ENCODE data around the gene RAPGEF2. TPM values are rescaled to one million over a fixed set of nuclear protein-coding genes. Genes with fewer than 3 reads are reported as not detected.
A peak's percentile ranks its signal among the peaks of the same experiment; 100 is the strongest.

RAPGEF2 gene
- total RNA-seq, 1 experiment from 2014 or later, result 17.6 TPM

DNA sequence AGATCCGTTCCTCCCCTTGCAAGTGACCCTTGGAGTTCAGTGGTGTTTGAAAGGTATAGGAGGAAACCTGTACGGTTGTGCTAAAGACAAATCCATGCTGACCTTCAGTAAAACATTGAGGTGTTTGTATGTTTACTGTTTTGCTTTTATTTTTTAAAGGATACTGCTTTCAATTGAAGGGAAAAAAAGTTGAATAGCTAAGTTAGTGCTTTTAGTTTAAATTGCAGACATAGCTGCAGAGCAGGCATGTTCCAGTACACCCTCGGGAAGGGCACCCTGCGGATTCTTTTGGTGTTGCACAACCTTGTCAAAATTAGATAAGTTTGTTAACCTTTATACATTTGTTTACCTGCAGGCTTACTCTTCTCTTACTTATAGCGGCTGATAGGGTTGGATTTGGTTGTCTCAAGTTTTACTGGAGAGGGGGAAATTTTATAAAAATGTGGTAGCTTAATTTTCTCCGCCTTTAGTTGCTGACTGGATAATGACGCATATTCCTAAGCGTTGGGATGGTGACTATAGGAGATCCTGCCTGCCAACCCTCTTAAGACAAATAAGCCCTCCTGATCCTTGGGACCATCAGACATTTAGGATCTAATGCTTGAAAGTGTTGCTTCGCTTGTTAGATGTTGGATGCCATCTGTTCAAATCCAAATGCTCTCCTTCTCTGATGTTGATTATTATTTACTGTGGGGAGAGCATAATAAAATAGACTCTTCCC, 2.0 kb downstream of the RAPGEF2 start:
- CTCF ChIA-PET, result no interaction called here
- no peak for ATAC-seq
- H3K4me1 ChIP-seq (ENCODE audit: control insufficient read depth, insufficient read depth, low read length), result peaks cover 14% of the 10 kb centered on the region
- POLR2A ChIA-PET, result interaction anchor here (0.7 kb wide), 1 partner anchor 14 kb away, joined by 3 read pairs; no protein-coding TSS in a partner anchor
- H3K36me3 ChIP-seq (ENCODE audit: control insufficient read depth, insufficient read depth, low read length), result no peaks in the 10 kb centered on the region; the same call in 1 of the 2 replicates
- no TSS peak for BruUV-seq (replicated peaks)
- in situ Hi-C loops (cut with HindIII; ENCODE audit: low pct_unique_long_range_greater_than_20kb, low sequenced_read_pairs), result no loop called here
- intact Hi-C loops (cut with micrococcal nuclease; ENCODE audit: unreplicated experiment), result loop anchor here (10.0 kb wide), 2 partner anchors 70 to 230 kb away; no protein-coding TSS in a partner anchor
- no peaks in the 10 kb centered on the region for H3K9me3 ChIP-seq (ENCODE audit: control insufficient read depth, insufficient read depth, low read depth, low read length)
- TF ChIP-seq SIN3A (IDR thresholded peaks at IDR 0.05; ENCODE audit: borderline replicate concordance, insufficient read depth, low read depth, low read length), result no peak
- TF ChIP-seq POLR2AphosphoS5 (IDR thresholded peaks at IDR 0.05; ENCODE audit: low read depth, low read length), result no peak
- TF ChIP-seq, protein P1, sequence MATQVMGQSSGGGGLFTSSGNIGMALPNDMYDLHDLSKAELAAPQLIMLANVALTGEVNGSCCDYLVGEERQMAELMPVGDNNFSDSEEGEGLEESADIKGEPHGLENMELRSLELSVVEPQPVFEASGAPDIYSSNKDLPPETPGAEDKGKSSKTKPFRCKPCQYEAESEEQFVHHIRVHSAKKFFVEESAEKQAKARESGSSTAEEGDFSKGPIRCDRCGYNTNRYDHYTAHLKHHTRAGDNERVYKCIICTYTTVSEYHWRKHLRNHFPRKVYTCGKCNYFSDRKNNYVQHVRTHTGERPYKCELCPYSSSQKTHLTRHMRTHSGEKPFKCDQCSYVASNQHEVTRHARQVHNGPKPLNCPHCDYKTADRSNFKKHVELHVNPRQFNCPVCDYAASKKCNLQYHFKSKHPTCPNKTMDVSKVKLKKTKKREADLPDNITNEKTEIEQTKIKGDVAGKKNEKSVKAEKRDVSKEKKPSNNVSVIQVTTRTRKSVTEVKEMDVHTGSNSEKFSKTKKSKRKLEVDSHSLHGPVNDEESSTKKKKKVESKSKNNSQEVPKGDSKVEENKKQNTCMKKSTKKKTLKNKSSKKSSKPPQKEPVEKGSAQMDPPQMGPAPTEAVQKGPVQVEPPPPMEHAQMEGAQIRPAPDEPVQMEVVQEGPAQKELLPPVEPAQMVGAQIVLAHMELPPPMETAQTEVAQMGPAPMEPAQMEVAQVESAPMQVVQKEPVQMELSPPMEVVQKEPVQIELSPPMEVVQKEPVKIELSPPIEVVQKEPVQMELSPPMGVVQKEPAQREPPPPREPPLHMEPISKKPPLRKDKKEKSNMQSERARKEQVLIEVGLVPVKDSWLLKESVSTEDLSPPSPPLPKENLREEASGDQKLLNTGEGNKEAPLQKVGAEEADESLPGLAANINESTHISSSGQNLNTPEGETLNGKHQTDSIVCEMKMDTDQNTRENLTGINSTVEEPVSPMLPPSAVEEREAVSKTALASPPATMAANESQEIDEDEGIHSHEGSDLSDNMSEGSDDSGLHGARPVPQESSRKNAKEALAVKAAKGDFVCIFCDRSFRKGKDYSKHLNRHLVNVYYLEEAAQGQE (IDR thresholded peaks at IDR 0.05; ENCODE audit: insufficient read depth in 1 of 2, low read depth in 2 of 2, low read length in 1 of 2), result no peak
- TF ChIP-seq TCF7L2 (IDR thresholded peaks at IDR 0.05; ENCODE audit: low read depth, low read length), result no peak
- TF ChIP-seq, protein P2, sequence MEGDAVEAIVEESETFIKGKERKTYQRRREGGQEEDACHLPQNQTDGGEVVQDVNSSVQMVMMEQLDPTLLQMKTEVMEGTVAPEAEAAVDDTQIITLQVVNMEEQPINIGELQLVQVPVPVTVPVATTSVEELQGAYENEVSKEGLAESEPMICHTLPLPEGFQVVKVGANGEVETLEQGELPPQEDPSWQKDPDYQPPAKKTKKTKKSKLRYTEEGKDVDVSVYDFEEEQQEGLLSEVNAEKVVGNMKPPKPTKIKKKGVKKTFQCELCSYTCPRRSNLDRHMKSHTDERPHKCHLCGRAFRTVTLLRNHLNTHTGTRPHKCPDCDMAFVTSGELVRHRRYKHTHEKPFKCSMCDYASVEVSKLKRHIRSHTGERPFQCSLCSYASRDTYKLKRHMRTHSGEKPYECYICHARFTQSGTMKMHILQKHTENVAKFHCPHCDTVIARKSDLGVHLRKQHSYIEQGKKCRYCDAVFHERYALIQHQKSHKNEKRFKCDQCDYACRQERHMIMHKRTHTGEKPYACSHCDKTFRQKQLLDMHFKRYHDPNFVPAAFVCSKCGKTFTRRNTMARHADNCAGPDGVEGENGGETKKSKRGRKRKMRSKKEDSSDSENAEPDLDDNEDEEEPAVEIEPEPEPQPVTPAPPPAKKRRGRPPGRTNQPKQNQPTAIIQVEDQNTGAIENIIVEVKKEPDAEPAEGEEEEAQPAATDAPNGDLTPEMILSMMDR (IDR thresholded peaks at IDR 0.05), result no peak
- peak overlapping the region; percentile 74 to 77 for H3K4me3 ChIP-seq (ENCODE audit: low read depth in 2 of 2, low read length in 2 of 2)
- no peak for DNase-seq (ENCODE audit: low read depth, low spot score)
- peak overlapping the region; percentile 54; the same call in 1 of the 2 replicates for H3K27ac ChIP-seq (ENCODE audit: low read length)
- no peaks in the 10 kb centered on the region for H3K27me3 ChIP-seq (ENCODE audit: control insufficient read depth, insufficient read depth, low read length)

- H3K9me3 ChIP-seq (ENCODE audit: control insufficient read depth, insufficient read depth, low read depth, low read length), result no peaks in the 10 kb centered on the region
- POLR2A ChIA-PET, result no interaction called here
- peaks cover 14% of the 10 kb centered on the region for H3K4me1 ChIP-seq (ENCODE audit: control insufficient read depth, insufficient read depth, low read length)
- BruUV-seq (replicated peaks), result TSS peak; percentile 52
- ATAC-seq (no peak), DNase-seq (ENCODE audit: low read depth, low spot score) (no peak)
- H3K36me3 ChIP-seq (ENCODE audit: control insufficient read depth, insufficient read depth, low read length), result no peaks in the 10 kb centered on the region; the same call in 1 of the 2 replicates
- no peaks in the 10 kb centered on the region for H3K27me3 ChIP-seq (ENCODE audit: control insufficient read depth, insufficient read depth, low read length)
- H3K4me3 ChIP-seq (ENCODE audit: low read depth in 2 of 2, low read length in 2 of 2), result peak overlapping the region in 1 of 2 experiments; percentile 74; a peak in 3 of 4 replicates
- H3K27ac ChIP-seq (ENCODE audit: low read length), result no peak overlapping the region
- intact Hi-C loops (cut with micrococcal nuclease; ENCODE audit: unreplicated experiment), result loop anchor here (10.0 kb wide), 2 partner anchors 69 to 231 kb away; no protein-coding TSS in a partner anchor
- CTCF ChIA-PET, result no interaction called here
- in situ Hi-C loops (cut with HindIII; ENCODE audit: low pct_unique_long_range_greater_than_20kb, low sequenced_read_pairs), result no loop called here
- TF ChIP-seq, protein P2 (IDR thresholded peaks at IDR 0.05), result no peak
- TF ChIP-seq SIN3A (IDR thresholded peaks at IDR 0.05; ENCODE audit: borderline replicate concordance, insufficient read depth, low read depth, low read length) (no peak), POLR2AphosphoS5 (IDR thresholded peaks at IDR 0.05; ENCODE audit: low read depth, low read length) (no peak), TCF7L2 (IDR thresholded peaks at IDR 0.05; ENCODE audit: low read depth, low read length) (no peak)
- TF ChIP-seq, protein P1 (IDR thresholded peaks at IDR 0.05; ENCODE audit: insufficient read depth in 1 of 2, low read depth in 2 of 2, low read length in 1 of 2), result no peak
Measured at GRCh38 chr4:159105761-159106243, 2.9 kb downstream of the RAPGEF2 start.

Measured in Panc1 (cell line).